Thymus (tissue), 11 donors: ENCODE data around the gene ARIH1. TPM values are rescaled to one million over a fixed set of nuclear protein-coding genes. Genes with fewer than 3 reads are reported as not detected.

ENCODE experiments used
- DNase-seq, 9 donors: peaks; one replicate each; pipeline ENCODE4 v3.0.0-alpha.2; 2013; ENCODE audit warnings: low spot score in 9 of 9, low read depth in 6 of 9, missing footprints in 1 of 9
- H3K27ac ChIP-seq, 2 donors: one replicate each; pipeline ENCODE4 v1.5.1; 2013; ENCODE audit warnings: control low read depth in 1 of 2, low read depth in 1 of 2, low read length in 1 of 2, mild to moderate bottlenecking in 1 of 2, moderate library complexity in 1 of 2
- H3K27me3 ChIP-seq, 2 donors: one replicate each; pipeline ENCODE4 v1.5.1; 2013; ENCODE audit warnings: low read length in 1 of 2; ENCODE audit not compliant: control insufficient read depth in 2 of 2, insufficient read depth in 1 of 2
- H3K36me3 ChIP-seq, 2 donors: one replicate each; pipeline ENCODE4 v1.5.1; 2013; ENCODE audit warnings: low read length in 1 of 2, mild to moderate bottlenecking in 1 of 2, moderate library complexity in 1 of 2; ENCODE audit not compliant: control insufficient read depth in 2 of 2, insufficient read depth in 2 of 2
- H3K4me1 ChIP-seq, 2 donors: one replicate each; pipeline ENCODE4 v1.5.1; 2013; ENCODE audit warnings: low read length in 2 of 2; ENCODE audit not compliant: control insufficient read depth in 2 of 2, insufficient read depth in 2 of 2
- H3K4me3 ChIP-seq, 2 donors: one replicate each; pipeline ENCODE4 v1.5.1; 2013; ENCODE audit warnings: low read length in 2 of 2, control low read depth in 1 of 2, mild to moderate bottlenecking in 1 of 2
- H3K9me3 ChIP-seq, 2 donors: one replicate each; pipeline ENCODE4 v1.5.1; 2013; ENCODE audit warnings: low read length in 1 of 2, mild to moderate bottlenecking in 1 of 2; ENCODE audit not compliant: control insufficient read depth in 2 of 2, insufficient read depth in 1 of 2
- WGBS: extraction: QIAGEN DNeasy Blood & Tissue Kit; methylation state at CpG from one replicate; pipeline ENCODE4 v1.1.7; 2013; 5-methylcytosine and 5-hydroxymethylcytosine counted together
- polyA plus RNA-seq: library from polyadenylated mRNA; stranded (reverse); fragments of 200-250 nt; gene quantifications from one replicate; pipeline ENCODE4 v1.2.3, GENCODE V29; 2013
- total RNA-seq: library from RNA; stranded (reverse); fragments of 120-200 nt; gene quantifications from one replicate; pipeline ENCODE4 v1.2.4, GENCODE V29; 2013
- donor health status: healthy.

ARIH1 gene
- total and polyA plus RNA-seq, 2 donors: 32.0 to 41.9 TPM

DNA sequence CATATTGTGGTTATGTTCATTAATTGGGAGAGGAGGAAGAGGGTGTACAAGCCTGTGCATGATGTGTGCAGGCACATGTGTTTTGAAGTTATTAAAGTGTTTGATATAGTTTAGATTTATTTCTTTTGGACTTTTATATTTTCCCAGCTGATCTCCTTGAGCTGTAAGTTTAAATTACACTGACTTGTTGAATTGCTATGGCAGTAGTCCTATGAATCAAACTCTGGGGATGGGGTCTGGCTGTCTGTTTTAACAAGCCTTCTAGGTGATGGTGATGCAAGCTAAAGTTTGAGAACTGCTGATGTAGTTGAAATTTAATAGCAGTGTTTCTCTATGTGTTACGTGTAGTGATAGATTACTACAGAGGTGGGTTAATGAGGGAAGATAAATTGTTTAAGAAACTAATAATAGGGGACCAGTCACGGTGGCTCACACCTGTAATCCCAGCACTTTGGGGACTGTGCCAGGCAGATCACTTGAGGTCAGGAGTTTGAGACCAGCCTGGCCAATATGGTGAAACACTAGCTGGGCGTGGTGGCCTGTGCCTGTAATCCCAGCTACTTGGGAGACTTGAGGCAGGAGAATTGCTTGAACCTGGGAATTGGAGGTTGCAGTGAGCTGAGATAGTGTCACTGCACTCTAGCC is 7.0 kb downstream of the ARIH1 start:
- H3K27me3 ChIP-seq: no peaks in the 10 kb centered on the region
- no peak for DNase-seq
- no peak overlapping the region for H3K4me3 ChIP-seq
- 95% methylated on average over 3 of the region's 3 CpGs for WGBS
- peaks cover 0 to 4% of the 10 kb centered on the region in 2 donors for H3K4me1 ChIP-seq
- peaks cover 6 to 21% of the 10 kb centered on the region in 2 donors for H3K36me3 ChIP-seq
- no peaks in the 10 kb centered on the region for H3K9me3 ChIP-seq
- no peak overlapping the region for H3K27ac ChIP-seq

DNA sequence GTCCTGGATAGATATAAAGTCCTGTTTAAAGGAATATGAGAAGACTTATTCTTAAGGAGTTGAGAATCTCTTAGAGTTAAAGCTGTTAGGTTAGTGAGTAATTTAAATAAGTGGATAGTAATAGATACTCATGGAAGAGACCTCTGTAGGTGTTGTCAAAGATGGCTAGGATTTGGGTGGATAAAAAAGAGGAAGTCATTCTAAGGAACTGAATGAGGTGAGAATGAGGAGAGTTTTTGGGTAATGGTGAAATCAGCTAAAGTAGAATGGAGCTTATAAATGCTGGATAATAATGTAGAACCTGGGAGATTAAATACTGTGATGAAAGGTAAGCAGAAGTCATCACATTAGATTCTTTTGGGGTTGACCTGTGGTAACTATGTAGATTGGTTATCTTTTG is 8.1 kb downstream of the ARIH1 start:
- H3K4me3 ChIP-seq: no peak overlapping the region
- no peak overlapping the region for H3K27ac ChIP-seq
- H3K27me3 ChIP-seq: no peaks in the 10 kb centered on the region
- no peak for DNase-seq
- H3K4me1 ChIP-seq: no peaks in the 10 kb centered on the region
- H3K36me3 ChIP-seq: peaks cover 6 to 19% of the 10 kb centered on the region in 2 donors
- H3K9me3 ChIP-seq: no peaks in the 10 kb centered on the region

DNA sequence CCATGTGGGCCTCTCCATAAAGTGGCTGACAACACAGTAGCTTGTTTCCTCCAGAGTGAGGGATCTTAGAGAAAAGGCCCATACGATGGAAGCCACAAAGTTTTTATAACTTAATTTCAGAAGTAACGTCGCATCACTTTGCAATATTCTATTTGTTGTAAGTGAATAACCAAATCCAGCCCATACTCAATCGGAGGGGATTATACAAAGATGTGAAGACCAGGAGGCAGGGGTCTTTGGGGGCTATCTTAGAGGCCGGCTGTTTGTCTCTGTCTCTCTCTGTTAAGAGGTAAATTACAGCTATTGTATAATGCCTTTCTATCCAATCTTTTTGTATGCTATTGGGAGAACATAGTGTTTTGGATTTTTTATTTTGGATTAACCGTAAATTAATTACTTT is 9.1 kb downstream of the ARIH1 start:
- no peaks in the 10 kb centered on the region for H3K4me1 ChIP-seq

DNA sequence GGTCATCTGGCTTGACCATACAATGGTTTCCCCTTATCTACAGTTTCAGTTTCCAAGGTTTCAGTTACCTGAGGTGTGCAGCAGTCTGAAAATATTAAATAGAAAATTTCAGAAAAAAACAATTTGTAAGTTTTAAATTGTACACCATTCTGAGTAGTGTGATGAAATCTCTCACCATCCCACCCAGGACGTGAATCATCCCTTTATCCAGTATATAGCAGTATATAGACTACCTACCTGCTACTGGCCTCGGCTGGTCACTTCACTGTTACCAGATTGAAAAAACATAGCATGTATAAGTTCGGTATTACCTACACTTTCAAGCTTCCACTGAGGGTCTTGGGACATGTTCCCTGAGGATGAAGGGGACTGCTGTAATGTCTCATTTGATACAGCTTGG is 12.0 kb downstream of the ARIH1 start:
- Histone ChIP-seq H3K4me1 (no peaks in the 10 kb centered on the region), H3K4me3 (no peak overlapping the region), H3K36me3 (peaks cover 6 to 12% of the 10 kb centered on the region in 2 donors), H3K27me3 (no peaks in the 10 kb centered on the region), H3K9me3 (no peaks in the 10 kb centered on the region), H3K27ac (no peak overlapping the region)
- no peak for DNase-seq
- 99% methylated on average over 3 of the region's 3 CpGs for WGBS

More for the DNA sequence above, 9.1 kb downstream of the ARIH1 start:
- Histone ChIP-seq H3K27ac (no peak overlapping the region), H3K4me3 (no peak overlapping the region), H3K27me3 (no peaks in the 10 kb centered on the region), H3K36me3 (peaks cover 0 to 15% of the 10 kb centered on the region in 2 donors), H3K9me3 (no peaks in the 10 kb centered on the region)
- no peak for DNase-seq
- 97% methylated on average over 6 of the region's 6 CpGs for WGBS

DNA sequence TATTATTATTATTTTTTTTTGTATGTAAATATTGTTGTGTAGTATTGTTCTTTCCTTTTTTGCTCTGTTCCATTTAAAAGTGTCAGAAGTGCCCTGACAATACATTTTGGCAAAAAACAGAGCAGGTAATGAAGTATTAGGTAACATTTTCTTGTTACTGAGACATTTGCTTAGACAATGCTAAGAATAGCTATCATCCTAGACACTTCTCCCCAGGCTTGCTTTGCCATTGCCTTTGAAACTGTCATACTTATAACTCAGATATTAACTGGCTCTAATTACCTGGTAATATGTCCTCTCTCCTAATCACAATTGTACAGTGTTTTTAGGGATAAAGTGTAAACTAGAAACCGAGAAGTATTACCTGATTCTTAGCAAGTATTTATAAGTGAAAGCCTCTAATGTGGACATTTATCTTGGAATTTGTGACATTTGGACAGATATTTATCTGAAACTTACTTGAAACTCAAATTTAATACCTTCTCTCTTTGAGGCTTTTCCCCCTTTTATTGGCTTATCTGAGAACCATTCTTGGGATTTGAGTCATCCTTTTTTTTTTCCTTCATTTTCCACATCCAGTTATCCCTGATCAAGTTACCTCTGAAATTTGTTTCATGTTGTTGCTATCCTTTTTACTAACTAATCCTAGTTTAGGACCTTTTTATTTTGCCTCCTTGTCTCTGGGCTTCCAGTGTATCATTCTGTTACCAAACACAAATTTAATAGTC is 13.1 kb downstream of the ARIH1 start:
- Histone ChIP-seq H3K36me3 (peaks cover 6 to 12% of the 10 kb centered on the region in 2 donors), H3K9me3 (no peaks in the 10 kb centered on the region), H3K27ac (no peak overlapping the region), H3K4me1 (no peaks in the 10 kb centered on the region), H3K4me3 (no peak overlapping the region), H3K27me3 (no peaks in the 10 kb centered on the region)
- 95% methylated on average over 1 of the region's 1 CpG for whole genome bisulfite sequencing
- DNase-seq: no peak

DNA sequence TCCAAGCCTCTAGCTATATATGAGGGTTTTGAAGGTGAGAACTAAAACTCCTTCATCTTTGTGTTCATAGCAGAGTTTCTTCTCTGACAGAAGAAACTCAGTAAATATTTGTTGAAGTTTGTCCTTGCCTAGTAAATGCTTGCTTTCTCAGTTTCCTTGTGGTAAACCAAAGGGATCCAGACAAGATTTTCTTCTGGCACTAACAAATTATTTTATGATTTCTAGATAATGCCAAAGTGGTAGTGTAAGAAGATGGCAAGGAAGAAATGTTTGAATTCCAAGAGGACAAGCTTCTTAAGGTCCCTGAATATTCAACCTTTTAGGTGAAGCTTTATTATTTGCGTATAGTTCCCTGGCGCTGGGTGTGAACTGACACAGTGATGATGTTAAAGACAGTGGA is 14.4 kb downstream of the ARIH1 start:
- no peak overlapping the region for H3K4me3 ChIP-seq
- DNase-seq: no peak
- no peak overlapping the region for H3K27ac ChIP-seq
- H3K9me3 ChIP-seq: no peaks in the 10 kb centered on the region
- no peaks in the 10 kb centered on the region for H3K4me1 ChIP-seq
- H3K36me3 ChIP-seq: peaks cover 6 to 9% of the 10 kb centered on the region in 2 donors
- H3K27me3 ChIP-seq: no peaks in the 10 kb centered on the region
- WGBS: over 99% methylated on average over 2 of the region's 2 CpGs

DNA sequence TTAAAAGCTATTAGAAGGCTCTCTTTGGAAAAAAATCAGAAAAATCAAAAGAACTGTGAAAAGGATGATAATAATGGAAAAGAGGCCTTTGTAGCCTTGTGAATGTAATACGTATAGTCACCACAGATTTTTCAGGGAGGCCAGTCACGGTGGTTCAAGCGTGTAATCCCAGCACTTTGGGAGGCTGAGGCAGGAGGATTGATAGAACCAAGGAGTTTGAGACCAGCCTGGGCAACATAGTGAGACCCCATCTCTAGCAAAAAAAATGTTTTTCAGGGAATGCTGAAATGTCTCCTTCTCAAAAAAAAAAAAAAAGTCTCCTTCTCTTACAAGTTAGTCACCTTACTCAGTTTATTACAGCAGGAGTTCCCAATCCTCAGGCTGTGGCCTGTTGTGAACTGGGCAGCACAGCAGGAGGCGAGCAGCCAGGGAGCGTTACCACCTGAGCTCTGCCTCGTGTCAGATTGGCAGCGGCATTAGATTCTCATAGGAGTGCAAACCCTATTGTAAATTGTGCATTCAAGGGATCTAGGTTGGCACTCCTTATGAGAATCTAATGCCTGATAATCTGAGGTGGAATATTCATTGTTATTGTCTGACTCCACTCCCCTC is 15.9 kb downstream of the ARIH1 start:
- no peaks in the 10 kb centered on the region for H3K27me3 ChIP-seq
- peaks cover 6 to 9% of the 10 kb centered on the region in 2 donors for H3K36me3 ChIP-seq
- no peak overlapping the region for H3K27ac ChIP-seq
- no peak overlapping the region for H3K4me3 ChIP-seq
- no peaks in the 10 kb centered on the region for H3K4me1 ChIP-seq
- WGBS: 98% methylated on average over 7 of the region's 7 CpGs
- DNase-seq: no peak
- no peaks in the 10 kb centered on the region for H3K9me3 ChIP-seq

DNA sequence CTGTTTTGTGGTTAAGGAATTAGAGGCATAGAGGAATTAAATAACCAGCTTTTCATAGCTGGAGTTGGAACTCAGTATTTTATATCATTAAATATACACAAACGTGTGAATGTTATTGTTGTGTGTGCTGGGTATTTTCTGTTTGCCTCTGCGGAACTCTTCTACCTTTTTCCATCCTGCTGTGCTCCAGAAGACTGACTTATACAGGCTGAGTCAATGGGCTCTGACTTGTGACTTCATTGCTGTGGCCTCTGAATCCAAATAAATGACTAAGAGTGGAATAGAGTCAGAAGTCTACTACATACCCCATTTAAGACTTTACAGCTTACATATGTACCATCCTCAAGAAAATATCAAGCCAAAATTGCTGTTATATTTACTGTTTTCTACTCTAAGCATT is 17.6 kb downstream of the ARIH1 start:
- Histone ChIP-seq H3K36me3 (peaks cover 6 to 9% of the 10 kb centered on the region in 2 donors), H3K9me3 (no peaks in the 10 kb centered on the region), H3K4me1 (no peaks in the 10 kb centered on the region), H3K27me3 (no peaks in the 10 kb centered on the region), H3K4me3 (no peak overlapping the region), H3K27ac (no peak overlapping the region)
- no peak for DNase-seq
- 48% methylated on average over 2 of the region's 2 CpGs for WGBS

DNA sequence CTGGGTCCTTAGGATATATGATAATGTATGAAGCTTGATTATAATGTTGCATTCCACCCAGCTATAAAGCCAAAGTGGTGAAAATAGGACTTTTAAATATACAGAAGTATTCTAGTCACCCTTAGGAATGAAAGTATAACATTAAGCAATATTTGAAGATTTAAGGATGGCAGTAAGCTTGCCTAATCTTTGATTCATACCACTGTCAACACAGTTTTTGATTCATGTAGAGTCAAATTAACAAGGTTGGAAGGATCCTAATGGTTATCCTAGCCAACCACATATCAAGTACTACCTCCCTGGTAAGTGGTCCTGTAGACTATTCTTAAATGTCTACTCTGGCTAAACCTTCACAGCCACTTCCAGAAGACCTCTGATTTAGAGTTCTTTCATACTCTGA is 18.6 kb downstream of the ARIH1 start:
- no peaks in the 10 kb centered on the region for H3K9me3 ChIP-seq
- no peaks in the 10 kb centered on the region for H3K27me3 ChIP-seq
- no peak for DNase-seq
- no peaks in the 10 kb centered on the region for H3K4me1 ChIP-seq
- no peak overlapping the region for H3K27ac ChIP-seq
- peaks cover 6 to 9% of the 10 kb centered on the region in 2 donors for H3K36me3 ChIP-seq
- H3K4me3 ChIP-seq: no peak overlapping the region
